ENCODE data around the gene ARHGEF3.

The ARHGEF3 gene

DNA sequence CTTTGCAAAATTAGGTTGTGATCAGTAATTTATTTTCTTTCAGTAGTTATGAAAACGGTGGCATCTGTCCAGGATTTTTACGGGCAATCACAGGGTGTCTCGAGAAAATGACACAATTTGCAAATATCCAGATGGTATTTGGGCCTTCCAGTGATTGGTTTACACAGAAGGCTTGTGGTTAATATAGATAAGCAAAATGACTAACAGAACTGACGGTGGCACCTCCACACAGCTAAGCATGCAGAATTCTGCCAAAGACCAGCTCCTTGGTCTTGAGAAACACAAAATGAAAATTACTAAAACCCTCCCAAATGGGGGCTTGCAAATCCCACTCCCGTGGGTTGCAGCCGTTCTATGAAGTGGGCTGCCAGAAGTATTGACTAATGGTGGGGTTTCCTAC, 5.5 kb downstream of the ARHGEF3 start:
- no peak for DNase-seq (ENCODE audit: low read depth in 2 of 2, low spot score in 1 of 2)

GRCh38 chr3:56795829-56796185, 5.9 kb downstream of the ARHGEF3 start:
- no peak for DNase-seq (ENCODE audit: low read depth in 2 of 2, low spot score in 1 of 2)

- DNase-seq (ENCODE audit: low read depth in 2 of 2, low spot score in 1 of 2) = no peak
Observed at GRCh38 chr3:56795097-56795828, 6.5 kb downstream of the ARHGEF3 start.

DNA sequence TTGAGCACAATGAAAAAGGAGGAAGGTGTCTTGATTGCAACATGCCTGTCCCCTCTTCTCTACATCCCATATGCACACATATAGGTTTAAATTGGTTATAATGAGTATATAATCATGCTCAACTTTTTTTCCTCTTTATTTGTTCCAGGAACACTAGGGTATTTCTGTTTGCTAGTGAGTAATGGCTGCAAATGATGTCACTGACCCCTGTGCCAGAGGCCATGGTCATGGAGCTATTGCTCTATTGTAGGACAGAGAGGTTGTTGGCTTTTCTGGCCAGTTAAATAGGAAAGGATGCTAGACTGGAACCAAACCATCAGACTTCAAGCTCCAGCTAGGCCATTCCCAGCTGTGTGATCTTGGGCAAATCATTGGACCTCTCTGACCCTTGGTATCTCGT, 9.6 kb downstream of the ARHGEF3 start:
- no peak for DNase-seq (ENCODE audit: low read depth in 2 of 2, low spot score in 1 of 2)

DNA sequence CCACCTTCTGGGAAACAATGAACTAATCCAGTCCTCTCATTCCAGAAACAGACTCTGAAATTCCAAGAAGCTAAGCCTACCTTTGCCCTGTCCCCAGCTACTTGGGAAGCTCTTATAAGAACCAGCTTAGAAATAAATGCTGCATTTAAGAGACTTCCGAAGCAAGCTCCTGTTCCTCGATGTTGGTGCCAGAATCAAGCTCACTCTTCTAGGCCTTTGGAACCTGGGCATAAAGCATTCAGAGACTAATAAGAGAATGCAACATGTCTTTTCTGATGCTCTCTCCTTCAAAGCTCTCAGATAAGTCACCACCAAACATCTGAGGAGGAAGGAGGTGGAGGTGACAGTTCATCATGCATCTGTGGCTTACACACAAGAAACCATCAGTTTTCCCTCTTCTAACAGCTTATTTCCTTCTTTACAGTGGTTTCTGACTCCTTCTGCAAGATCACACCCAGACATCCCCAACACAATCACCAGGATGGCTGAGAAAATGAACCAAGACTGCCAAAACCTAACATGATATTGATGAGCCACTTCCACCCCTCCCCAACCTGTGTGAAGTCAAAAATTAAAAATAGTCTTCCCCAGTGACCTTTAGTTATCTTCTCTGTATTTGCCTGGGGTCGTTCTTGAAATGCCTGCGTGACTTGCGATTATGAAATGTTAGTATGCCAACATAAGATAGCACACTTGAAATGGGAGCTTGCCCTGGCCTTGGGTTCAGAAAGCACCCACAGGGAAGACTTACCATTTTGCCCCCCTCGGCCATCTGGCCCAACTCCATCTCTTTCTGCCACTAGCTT, 11.5 kb downstream of the ARHGEF3 start:
- DNase-seq (ENCODE audit: low read depth in 2 of 2, low spot score in 1 of 2) = no peak

DNA sequence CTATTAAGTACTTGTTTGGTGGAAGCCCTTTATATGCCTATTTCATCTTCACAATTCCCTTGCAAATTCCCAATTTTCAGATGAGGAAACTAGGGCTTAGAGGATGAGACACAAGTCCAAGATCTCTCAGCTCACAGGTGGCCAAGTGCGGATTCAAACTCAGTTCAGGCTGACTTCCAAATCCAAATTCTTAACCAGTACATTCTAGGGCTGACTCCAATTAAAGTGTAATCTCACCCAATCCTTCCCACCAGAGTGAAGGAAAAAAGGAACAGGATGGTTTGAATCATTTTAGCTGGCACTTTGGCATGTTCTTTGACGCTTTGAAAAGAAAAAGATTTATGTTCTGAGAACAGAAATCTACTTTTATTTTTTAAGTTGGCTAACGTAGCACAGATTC, 12.7 kb downstream of the ARHGEF3 start:
- DNase-seq (ENCODE audit: low read depth in 2 of 2, low spot score in 1 of 2) = no peak

DNA sequence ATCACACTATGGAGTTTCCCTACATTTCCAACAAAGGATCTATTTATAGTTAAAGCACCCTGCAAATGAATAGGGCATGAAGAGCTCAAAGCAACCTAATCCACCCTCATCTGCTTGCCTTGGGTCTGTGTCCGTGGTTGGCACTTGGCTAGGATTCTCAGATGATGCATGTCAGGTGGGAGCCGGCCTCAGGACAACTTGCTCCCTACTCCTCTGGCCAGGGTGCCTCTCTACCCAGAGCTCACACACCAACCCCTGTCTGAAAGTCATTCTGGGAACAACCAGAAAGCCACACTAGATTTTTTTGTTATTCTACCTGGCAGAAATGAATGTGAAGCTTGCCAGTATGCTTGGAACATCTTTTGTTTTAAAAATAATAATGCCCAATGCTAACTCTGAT, 13.2 kb downstream of the ARHGEF3 start:
- DNase-seq (ENCODE audit: low read depth in 2 of 2, low spot score in 1 of 2) = no peak

DNA sequence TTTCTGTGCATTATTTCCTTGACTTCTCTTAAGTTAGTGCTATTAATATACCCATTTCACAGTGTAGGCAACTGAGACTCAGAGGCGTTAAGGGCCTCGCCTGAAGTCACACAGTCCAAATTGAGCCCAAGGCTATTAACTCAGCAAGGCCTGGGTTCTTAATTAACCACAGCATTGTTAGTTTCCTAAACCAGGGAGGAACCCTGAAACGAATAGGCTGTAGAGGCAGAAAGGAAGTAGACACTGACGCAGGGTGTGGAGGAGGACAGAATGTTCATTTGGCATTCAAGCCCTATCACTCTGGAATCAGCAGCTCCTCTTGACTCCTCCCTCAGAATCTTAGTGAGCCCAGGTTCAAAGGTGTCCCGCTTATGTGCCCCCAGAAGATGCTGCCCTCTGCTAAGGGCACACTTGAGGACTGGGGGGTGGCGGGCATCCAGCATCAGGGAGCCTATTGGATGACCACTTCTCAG, 13.9 kb downstream of the ARHGEF3 start:
- DNase-seq (ENCODE audit: low read depth in 2 of 2, low spot score in 1 of 2) = no peak

GRCh38 chr3:56787258-56787775, 14.4 kb downstream of the ARHGEF3 start:
- no peak for DNase-seq (ENCODE audit: low read depth in 2 of 2, low spot score in 1 of 2)

- no peak for DNase-seq (ENCODE audit: low read depth in 2 of 2, low spot score in 1 of 2)
Observed at GRCh38 chr3:56785499-56785898, 16.2 kb downstream of the ARHGEF3 start.

GRCh38 chr3:56784448-56785001, 17.2 kb downstream of the ARHGEF3 start:
- no peak for DNase-seq (ENCODE audit: low read depth in 2 of 2, low spot score in 1 of 2)

GRCh38 chr3:56783644-56784447, 17.9 kb downstream of the ARHGEF3 start:
- DNase-seq (ENCODE audit: low read depth in 2 of 2, low spot score in 1 of 2) = peak; percentile 46 to 57

GRCh38 chr3:56782906-56783305, 18.8 kb downstream of the ARHGEF3 start:
- no peak for DNase-seq (ENCODE audit: low read depth in 2 of 2, low spot score in 1 of 2)

GRCh38 chr3:56782215-56782614, 19.5 kb downstream of the ARHGEF3 start:
- DNase-seq (ENCODE audit: low read depth in 2 of 2, low spot score in 1 of 2) = no peak

DNA sequence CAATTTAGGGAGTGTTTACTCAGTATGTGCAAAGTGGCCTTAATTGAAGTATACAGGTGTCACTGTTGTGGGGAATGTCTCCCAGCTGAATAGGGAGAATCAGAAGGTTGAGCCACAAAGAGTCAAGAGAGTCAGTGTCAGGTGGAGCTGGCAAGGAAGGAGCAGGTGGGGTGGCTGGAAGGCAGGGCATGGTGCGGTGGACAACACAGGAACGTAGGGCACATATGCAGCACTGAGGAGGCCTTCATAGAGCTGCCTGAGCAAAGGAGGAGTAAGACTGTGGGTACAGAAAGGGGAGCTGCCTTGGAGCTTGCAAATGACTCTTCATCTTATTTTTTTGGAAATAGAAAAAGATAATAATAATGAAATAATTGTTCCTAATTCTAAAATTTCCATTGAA, 20.0 kb downstream of the ARHGEF3 start:
- no peak for DNase-seq (ENCODE audit: low read depth in 2 of 2, low spot score in 1 of 2)

DNA sequence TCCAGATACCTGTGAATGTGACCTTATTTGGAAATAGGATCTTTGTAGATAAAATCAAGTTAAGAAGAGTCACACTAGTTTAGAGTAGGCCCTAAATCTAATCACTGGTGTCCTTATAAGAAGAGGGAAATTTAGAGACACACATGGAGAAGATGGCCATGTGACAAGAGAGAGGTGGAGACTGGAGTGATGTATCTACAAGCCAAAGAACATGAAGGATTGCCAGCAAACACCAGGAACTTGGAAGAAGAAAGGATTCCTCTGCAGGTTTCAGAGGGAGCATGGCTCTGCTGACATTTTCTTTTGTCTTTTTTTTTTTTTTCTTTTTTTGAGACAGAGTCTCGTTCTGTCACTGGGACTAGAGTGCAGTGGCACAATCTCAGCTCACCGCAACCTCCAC, 20.8 kb downstream of the ARHGEF3 start:
- no peak for DNase-seq (ENCODE audit: low read depth in 2 of 2, low spot score in 1 of 2)

DNA sequence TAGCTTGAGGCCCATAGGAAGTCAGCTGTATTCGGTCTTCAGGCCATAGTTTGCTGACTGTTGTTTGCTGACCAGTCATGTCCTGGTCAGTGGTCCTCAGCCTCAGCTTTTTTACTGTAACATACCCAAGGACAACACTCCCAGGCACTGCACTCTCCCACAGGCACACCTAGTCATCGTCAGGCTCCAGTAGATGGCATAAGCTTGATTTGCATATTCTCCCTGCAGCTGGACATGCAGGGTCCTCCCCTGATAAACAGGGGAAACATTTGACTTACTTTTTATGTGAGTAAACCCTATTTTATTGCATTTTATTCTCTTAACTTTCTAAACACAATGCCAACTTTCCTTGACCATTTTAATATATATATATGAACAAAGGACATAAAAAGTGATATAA, 22.9 kb downstream of the ARHGEF3 start:
- no peak for DNase-seq (ENCODE audit: low read depth in 2 of 2, low spot score in 1 of 2)

DNA sequence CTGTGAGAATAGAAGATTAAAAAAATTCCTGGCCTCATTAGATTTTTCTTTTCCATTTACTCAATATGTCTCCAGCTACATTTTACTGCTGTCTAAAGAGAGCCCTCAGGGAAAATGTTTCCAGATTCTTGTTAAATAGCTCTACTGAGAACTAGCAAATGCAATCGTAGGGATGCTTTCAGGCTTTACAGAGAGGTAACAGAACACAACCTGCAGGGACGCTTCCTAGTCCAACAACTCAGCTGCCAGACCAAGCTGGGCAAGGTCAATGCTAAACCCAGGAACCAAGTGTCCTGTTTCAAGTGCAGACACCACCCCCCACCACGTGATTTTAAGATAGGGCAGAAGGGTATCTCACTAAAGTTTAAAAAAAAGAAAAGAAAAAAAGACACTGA, 25.2 kb downstream of the ARHGEF3 start:
- DNase-seq (ENCODE audit: low read depth in 2 of 2, low spot score in 1 of 2) = no peak

GRCh38 chr3:56775838-56776555, 25.8 kb downstream of the ARHGEF3 start:
- DNase-seq (ENCODE audit: low read depth in 2 of 2, low spot score in 1 of 2) = no peak

DNA sequence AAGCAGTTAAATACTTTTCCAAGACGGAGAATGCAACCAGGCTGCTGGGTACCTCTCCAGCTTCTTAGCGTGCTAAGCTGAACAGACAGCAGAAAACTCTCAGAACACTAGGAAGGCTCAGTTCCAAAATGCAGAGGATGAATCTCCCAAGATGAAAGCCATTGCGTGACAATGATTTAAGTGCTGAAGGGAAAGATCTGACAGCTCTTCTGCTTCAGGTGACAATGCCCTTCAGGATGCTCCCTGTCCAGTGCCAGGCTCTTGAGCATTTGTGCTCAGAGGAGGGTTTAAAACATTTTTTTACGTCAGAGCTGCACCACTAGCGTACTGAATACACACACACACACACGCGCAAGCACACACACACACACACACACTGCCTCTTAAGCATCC, 26.3 kb downstream of the ARHGEF3 start:
- DNase-seq (ENCODE audit: low read depth in 2 of 2, low spot score in 1 of 2) = no peak

DNA sequence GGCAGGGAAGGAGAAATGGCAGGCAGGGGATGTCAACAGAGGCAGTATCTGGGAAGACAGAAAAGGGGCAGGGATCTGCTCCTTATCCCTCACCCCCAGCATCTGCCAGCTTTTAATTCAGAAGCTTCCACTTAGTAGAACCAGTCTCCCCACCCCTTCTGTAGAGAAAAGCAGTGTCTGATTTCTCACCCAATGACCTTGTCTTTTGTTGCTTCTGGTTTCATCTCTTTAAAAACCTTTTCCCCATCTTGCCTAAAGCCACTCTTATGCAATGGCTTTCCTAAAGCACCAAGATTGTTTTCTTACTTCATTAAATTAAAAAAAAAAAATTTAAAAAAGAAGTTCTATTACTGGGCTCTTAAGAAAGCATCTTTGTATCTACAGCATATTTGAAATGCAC, 27.8 kb downstream of the ARHGEF3 start:
- DNase-seq (ENCODE audit: low read depth in 2 of 2, low spot score in 1 of 2) = no peak
